Measurements from ENCODE around the gene DAPK2.

DAPK2 gene

DNA sequence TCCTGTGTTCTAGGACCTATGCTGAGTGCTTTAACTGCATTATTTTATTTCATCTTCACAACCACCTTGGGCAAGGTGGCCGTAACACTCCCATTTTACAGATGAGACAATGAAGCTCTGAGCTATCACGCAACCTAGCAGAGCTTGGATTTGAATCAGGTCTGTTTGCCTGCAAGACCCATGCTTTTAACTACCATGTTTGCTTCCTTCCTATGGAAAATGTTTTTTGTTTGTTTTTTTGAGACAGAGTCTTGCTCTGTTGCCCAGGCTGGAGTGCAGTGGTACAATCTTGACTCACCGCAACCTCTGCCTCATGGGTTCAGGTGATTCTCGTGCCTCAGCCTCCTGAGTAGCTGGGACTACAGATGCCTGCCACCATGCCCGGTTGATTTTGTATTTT lies 187.8 kb downstream of the DAPK2 start:
- no peaks in the 10 kb centered on the region for H3K27me3 ChIP-seq (replicated peaks; ENCODE audit: insufficient read depth, low read length)
- TF ChIP-seq EZH2phosphoT487 (IDR thresholded peaks at IDR 0.05; ENCODE audit: low read length) (no peak), EZH2 (optimal IDR thresholded peaks at IDR 0.05; ENCODE audit: low read depth, low read length) (no peak), CTCF (IDR thresholded peaks at IDR 0.05; ENCODE audit: low read length) (no peak)
- no peaks in the 10 kb centered on the region for H3K79me2 ChIP-seq (ENCODE audit: low read length)

DNA sequence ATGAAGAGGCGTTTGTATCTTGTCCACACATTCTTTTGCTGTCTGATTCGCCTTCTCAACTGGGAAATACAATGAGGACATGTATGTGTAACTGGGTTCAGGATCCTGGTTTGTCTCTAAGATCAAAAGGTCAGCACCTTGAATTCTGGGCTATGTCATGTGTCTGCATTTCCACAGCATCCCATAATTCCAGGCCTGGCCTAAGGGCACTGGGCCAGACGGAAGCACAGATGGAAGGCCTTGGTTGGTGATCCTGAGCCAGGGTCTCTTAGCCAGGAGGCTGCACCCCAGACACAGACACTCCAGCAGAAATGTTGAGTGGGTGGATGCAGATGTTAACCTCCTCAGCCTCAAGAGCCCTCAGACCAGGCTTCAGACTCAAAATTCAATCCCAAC lies 188.8 kb downstream of the DAPK2 start:
- no peak overlapping the region for H3K4me2 ChIP-seq (ENCODE audit: low read depth, low read length)
- H3K4me1 ChIP-seq (ENCODE audit: low read length): no peaks in the 10 kb centered on the region
- no peaks in the 10 kb centered on the region for H3F3A ChIP-seq (ENCODE audit: insufficient read depth, low read length)
- H3K9me3 ChIP-seq (replicated peaks; ENCODE audit: insufficient read depth, low read length): no peaks in the 10 kb centered on the region
- no peaks in the 10 kb centered on the region for H3K27me3 ChIP-seq (replicated peaks; ENCODE audit: insufficient read depth, low read length)
- no peak for DNase-seq
- H3K27ac ChIP-seq (ENCODE audit: low read length): no peak overlapping the region
- no peaks in the 10 kb centered on the region for H3K79me2 ChIP-seq (ENCODE audit: low read length)
- no peaks in the 10 kb centered on the region for H4K20me1 ChIP-seq (ENCODE audit: insufficient read depth, low read length)
- no peak overlapping the region for H3K4me3 ChIP-seq (ENCODE audit: low read length)
- H2AFZ ChIP-seq (ENCODE audit: low read length): no peak overlapping the region
- no peak for TF ChIP-seq EZH2 (optimal IDR thresholded peaks at IDR 0.05; ENCODE audit: low read depth, low read length)
- TF ChIP-seq CTCF (IDR thresholded peaks at IDR 0.05; ENCODE audit: low read length): no peak
- no peak for TF ChIP-seq EZH2phosphoT487 (IDR thresholded peaks at IDR 0.05; ENCODE audit: low read length)
- no peak overlapping the region for H3K9ac ChIP-seq (ENCODE audit: low read length)
- no peaks in the 10 kb centered on the region for H3K36me3 ChIP-seq (replicated peaks; ENCODE audit: insufficient read depth, low read length)
- H3K9me2 ChIP-seq (replicated peaks; ENCODE audit: insufficient read depth, low read length): no peaks in the 10 kb centered on the region

More for the DNA sequence above, 187.8 kb downstream of the DAPK2 start:
- no peak overlapping the region for H3K4me3 ChIP-seq (ENCODE audit: low read length)
- H3K27ac ChIP-seq (ENCODE audit: low read length): no peak overlapping the region
- no peak for DNase-seq
- no peak overlapping the region for H2AFZ ChIP-seq (ENCODE audit: low read length)
- no peaks in the 10 kb centered on the region for H3K4me1 ChIP-seq (ENCODE audit: low read length)
- H3K9me2 ChIP-seq (replicated peaks; ENCODE audit: insufficient read depth, low read length): no peaks in the 10 kb centered on the region
- no peaks in the 10 kb centered on the region for H3F3A ChIP-seq (ENCODE audit: insufficient read depth, low read length)
- no peaks in the 10 kb centered on the region for H3K36me3 ChIP-seq (replicated peaks; ENCODE audit: insufficient read depth, low read length)
- no peak overlapping the region for H3K4me2 ChIP-seq (ENCODE audit: low read depth, low read length)
- no peaks in the 10 kb centered on the region for H3K9me3 ChIP-seq (replicated peaks; ENCODE audit: insufficient read depth, low read length)
- no peak overlapping the region for H3K9ac ChIP-seq (ENCODE audit: low read length)
- no peaks in the 10 kb centered on the region for H4K20me1 ChIP-seq (ENCODE audit: insufficient read depth, low read length)
